HEK293 (cell line): ENCODE results near the gene FMN1.

Source experiments
- GLI4 ChIP-seq: fragments of 450-650 bp; formaldehyde crosslinking; IDR thresholded peaks from 2 replicates; pipeline ENCODE4 v1.5.1; 2016; ENCODE audit warnings: missing biosample characterization, missing genetic modification characterization
- HOXA7 ChIP-seq: sonication (generic); formaldehyde crosslinking; IDR thresholded peaks from 2 replicates; pipeline ENCODE4 v1.8.1; 2022; ENCODE audit warnings: missing genetic modification reagents, borderline replicate concordance
- MEIS1 ChIP-seq: sonication (generic); formaldehyde crosslinking; IDR thresholded peaks from 2 replicates; pipeline ENCODE4 v1.8.1; 2022; ENCODE audit warnings: missing genetic modification reagents, mild to moderate bottlenecking, borderline replicate concordance
- SETDB1 ChIP-seq: IDR thresholded peaks from one replicate; pipeline ENCODE4 v1.6.1; 2017; ENCODE audit warnings: mild to moderate bottlenecking, low read length, moderate library complexity, mixed read lengths; ENCODE audit not compliant: insufficient read length
- ZNF174 ChIP-seq: fragments of 450-650 bp; formaldehyde crosslinking; IDR thresholded peaks from 2 replicates; pipeline ENCODE4 v1.5.0; 2017; ENCODE audit warnings: missing biosample characterization, mild to moderate bottlenecking, missing genetic modification characterization
- ZNF184 ChIP-seq: fragments of 450-650 bp; IDR thresholded peaks from 2 replicates; pipeline ENCODE4 v1.5.1; 2018; ENCODE audit warnings: missing biosample characterization, mild to moderate bottlenecking, missing genetic modification characterization
- ZNF670 ChIP-seq: fragments of 450-650 bp; formaldehyde crosslinking; IDR thresholded peaks from 2 replicates; pipeline ENCODE4 v1.5.1; 2016; ENCODE audit warnings: missing biosample characterization, missing genetic modification characterization, low read depth
- TF ChIP-seq, protein P1 (sequence below): fragments of 450-650 bp; formaldehyde crosslinking; IDR thresholded peaks from 2 replicates; pipeline ENCODE4 v1.5.1; 2016; ENCODE audit warnings: missing biosample characterization, missing genetic modification characterization
- TF ChIP-seq, protein P2 (sequence below): fragments of 450-650 bp; formaldehyde crosslinking; IDR thresholded peaks from 2 replicates; pipeline ENCODE4 v1.5.1; 2016; ENCODE audit warnings: missing biosample characterization, missing genetic modification characterization
- TF ChIP-seq, protein P3 (sequence below): fragments of 450-650 bp; formaldehyde crosslinking; IDR thresholded peaks from 2 replicates; pipeline ENCODE4 v1.5.1; 2016; ENCODE audit warnings: missing biosample characterization, missing genetic modification characterization

DNA sequence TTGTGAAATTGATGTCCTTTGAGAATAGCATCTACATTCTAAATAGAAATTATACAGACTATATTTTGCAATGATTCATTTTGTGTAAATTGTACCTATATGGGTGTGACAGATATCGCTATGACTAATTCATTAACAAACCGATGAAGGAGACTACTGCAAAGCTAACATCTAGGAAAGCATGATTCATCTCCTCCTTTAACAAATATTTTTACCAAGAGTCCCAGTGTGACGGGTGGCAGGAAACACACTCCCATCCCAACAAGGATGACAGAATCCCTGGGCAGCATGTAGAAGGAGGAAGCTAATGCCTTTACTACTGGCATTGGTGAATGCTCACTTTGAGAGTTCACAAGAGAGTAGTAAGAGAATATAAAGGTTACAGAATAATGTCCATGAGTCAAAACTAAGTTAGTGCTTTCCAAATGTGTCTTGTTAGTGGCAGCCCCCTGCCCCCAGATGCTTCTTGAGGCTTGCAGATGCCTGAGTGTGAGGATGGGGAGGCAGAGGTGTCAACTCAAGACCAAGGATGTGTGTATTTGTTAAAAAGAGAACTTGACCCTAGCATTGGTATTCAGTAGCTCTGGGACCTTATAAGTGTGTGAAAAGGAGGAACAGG is 180.6 kb downstream of the FMN1 start:
- TF ChIP-seq, protein P1, sequence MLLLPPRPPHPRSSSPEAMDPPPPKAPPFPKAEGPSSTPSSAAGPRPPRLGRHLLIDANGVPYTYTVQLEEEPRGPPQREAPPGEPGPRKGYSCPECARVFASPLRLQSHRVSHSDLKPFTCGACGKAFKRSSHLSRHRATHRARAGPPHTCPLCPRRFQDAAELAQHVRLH (tag by site-specific recombination), result no peak
- TF ChIP-seq, protein P2, sequence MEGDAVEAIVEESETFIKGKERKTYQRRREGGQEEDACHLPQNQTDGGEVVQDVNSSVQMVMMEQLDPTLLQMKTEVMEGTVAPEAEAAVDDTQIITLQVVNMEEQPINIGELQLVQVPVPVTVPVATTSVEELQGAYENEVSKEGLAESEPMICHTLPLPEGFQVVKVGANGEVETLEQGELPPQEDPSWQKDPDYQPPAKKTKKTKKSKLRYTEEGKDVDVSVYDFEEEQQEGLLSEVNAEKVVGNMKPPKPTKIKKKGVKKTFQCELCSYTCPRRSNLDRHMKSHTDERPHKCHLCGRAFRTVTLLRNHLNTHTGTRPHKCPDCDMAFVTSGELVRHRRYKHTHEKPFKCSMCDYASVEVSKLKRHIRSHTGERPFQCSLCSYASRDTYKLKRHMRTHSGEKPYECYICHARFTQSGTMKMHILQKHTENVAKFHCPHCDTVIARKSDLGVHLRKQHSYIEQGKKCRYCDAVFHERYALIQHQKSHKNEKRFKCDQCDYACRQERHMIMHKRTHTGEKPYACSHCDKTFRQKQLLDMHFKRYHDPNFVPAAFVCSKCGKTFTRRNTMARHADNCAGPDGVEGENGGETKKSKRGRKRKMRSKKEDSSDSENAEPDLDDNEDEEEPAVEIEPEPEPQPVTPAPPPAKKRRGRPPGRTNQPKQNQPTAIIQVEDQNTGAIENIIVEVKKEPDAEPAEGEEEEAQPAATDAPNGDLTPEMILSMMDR (tag by site-specific recombination), result no peak
- no peak for TF ChIP-seq ZNF174 (tag by site-specific recombination)
- TF ChIP-seq MEIS1 (CRISPR knock-in tag), result no peak
- TF ChIP-seq ZNF670 (tag by site-specific recombination), result no peak
- no peak for TF ChIP-seq SETDB1
- TF ChIP-seq ZNF184 (tag by site-specific recombination), result no peak
- TF ChIP-seq, protein P3, sequence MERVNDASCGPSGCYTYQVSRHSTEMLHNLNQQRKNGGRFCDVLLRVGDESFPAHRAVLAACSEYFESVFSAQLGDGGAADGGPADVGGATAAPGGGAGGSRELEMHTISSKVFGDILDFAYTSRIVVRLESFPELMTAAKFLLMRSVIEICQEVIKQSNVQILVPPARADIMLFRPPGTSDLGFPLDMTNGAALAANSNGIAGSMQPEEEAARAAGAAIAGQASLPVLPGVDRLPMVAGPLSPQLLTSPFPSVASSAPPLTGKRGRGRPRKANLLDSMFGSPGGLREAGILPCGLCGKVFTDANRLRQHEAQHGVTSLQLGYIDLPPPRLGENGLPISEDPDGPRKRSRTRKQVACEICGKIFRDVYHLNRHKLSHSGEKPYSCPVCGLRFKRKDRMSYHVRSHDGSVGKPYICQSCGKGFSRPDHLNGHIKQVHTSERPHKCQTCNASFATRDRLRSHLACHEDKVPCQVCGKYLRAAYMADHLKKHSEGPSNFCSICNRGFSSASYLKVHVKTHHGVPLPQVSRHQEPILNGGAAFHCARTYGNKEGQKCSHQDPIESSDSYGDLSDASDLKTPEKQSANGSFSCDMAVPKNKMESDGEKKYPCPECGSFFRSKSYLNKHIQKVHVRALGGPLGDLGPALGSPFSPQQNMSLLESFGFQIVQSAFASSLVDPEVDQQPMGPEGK (tag by site-specific recombination), result no peak
- no peak for TF ChIP-seq HOXA7
- no peak for TF ChIP-seq GLI4 (tag by site-specific recombination)
